Gastroesophageal sphincter (tissue), 3 donors: Measurements from ENCODE around the gene THEM4.

ENCODE experiments used
- CTCF ChIP-seq, 4 experiments: fragments of 200-600 bp in 2 of 4; fragments of 450-650 bp in 2 of 4; sonication (generic) in 1 of 4; IDR thresholded peaks; one replicate each; pipeline ENCODE4 v1.5.1; 2017 to 2019; ENCODE audit warnings: antibody characterized with exemption in 4 of 4, mild to moderate bottlenecking in 2 of 4, moderate library complexity in 2 of 4
- POLR2A ChIP-seq, 2 donors: fragments of 450-650 bp; IDR thresholded peaks; one replicate each; pipeline ENCODE4 v1.6.1; 2017; ENCODE audit warnings: antibody characterized with exemption in 2 of 2, mild to moderate bottlenecking in 2 of 2, moderate library complexity in 1 of 2
- POLR2AphosphoS5 ChIP-seq: sonication (generic); formaldehyde crosslinking; IDR thresholded peaks from one replicate; pipeline ENCODE4 v1.6.1; 2017; ENCODE audit warnings: antibody characterized with exemption

- TF ChIP-seq POLR2A (IDR thresholded peaks at IDR 0.05) (no peak), CTCF (IDR thresholded peaks at IDR 0.05) (no peak), POLR2AphosphoS5 (no peak)
Observed at GRCh38 chr1:151918156-151918555, 8.8 kb upstream of the THEM4 start.
